Neural progenitor cell (in vitro differentiated cells): Measurements from ENCODE around the gene SETDB2. TPM values are rescaled to one million over a fixed set of nuclear protein-coding genes. Genes with fewer than 3 reads are reported as not detected.

Experiments used
- DNase-seq: peaks from one replicate; pipeline ENCODE4 v3.0.0-alpha.2; 2016; ENCODE audit warnings: low spot score
- H2AFZ ChIP-seq: fragments of 200-600 bp; sonication (generic); replicated peaks from 2 replicates; pipeline ENCODE4 v1.6.1; 2016; ENCODE audit warnings: antibody characterized with exemption
- H3F3A ChIP-seq: fragments of 200-600 bp; sonication (generic); 2 replicates; pipeline ENCODE4 v1.6.1; 2016; ENCODE audit warnings: antibody characterized with exemption, low read depth
- H3K27ac ChIP-seq: fragments of 200-600 bp; sonication (generic); 2 replicates; pipeline ENCODE4 v1.5.1; 2016; ENCODE audit warnings: mild to moderate bottlenecking
- H3K27me3 ChIP-seq: fragments of 200-600 bp; sonication (generic); 2 replicates; pipeline ENCODE4 v1.6.1; 2016; ENCODE audit warnings: mild to moderate bottlenecking, moderate library complexity
- H3K36me3 ChIP-seq: fragments of 200-600 bp; sonication (generic); 2 replicates; pipeline ENCODE4 v1.5.1; 2016
- H3K4me1 ChIP-seq: fragments of 200-600 bp; sonication (generic); 2 replicates; pipeline ENCODE4 v1.6.1; 2016; ENCODE audit warnings: mixed run types
- H3K4me2 ChIP-seq: fragments of 200-600 bp; sonication (generic); 2 replicates; pipeline ENCODE4 v1.6.1; 2016
- H3K4me3 ChIP-seq: fragments of 200-600 bp; sonication (generic); 2 replicates; pipeline ENCODE4 v1.5.1; 2016
- H3K79me2 ChIP-seq: fragments of 200-600 bp; sonication (generic); 2 replicates; pipeline ENCODE4 v1.6.1; 2016; ENCODE audit warnings: low read depth
- H3K9ac ChIP-seq: fragments of 200-600 bp; sonication (generic); 2 replicates; pipeline ENCODE4 v1.6.1; 2016
- H3K9me3 ChIP-seq: fragments of 200-600 bp; sonication (generic); 2 replicates; pipeline ENCODE4 v1.5.1; 2016; ENCODE audit warnings: low read depth
- H4K20me1 ChIP-seq: fragments of 200-600 bp; sonication (generic); 2 replicates; pipeline ENCODE4 v1.6.1; 2016; ENCODE audit warnings: low read depth
- H3K27ac Mint-ChIP-seq: 3 replicates; pipeline ENCODE4 v1.8.0; 2021; ENCODE audit warnings: mixed read lengths
- H3K27me3 Mint-ChIP-seq: 2 replicates; pipeline ENCODE4 v1.8.0; 2022; ENCODE audit warnings: low read depth, mild to moderate bottlenecking, inconsistent platforms, moderate library complexity, mixed read lengths; ENCODE audit not compliant: insufficient read depth
- H3K36me3 Mint-ChIP-seq: 3 replicates; pipeline ENCODE4 v1.8.0; 2021; ENCODE audit warnings: mixed read lengths
- H3K4me1 Mint-ChIP-seq: 3 replicates; pipeline ENCODE4 v1.8.0; 2021; ENCODE audit warnings: mixed read lengths
- H3K4me3 Mint-ChIP-seq: 3 replicates; pipeline ENCODE4 v1.8.0; 2021; ENCODE audit warnings: mild to moderate bottlenecking, moderate library complexity, mixed read lengths
- H3K9me3 Mint-ChIP-seq: 3 replicates; pipeline ENCODE4 v1.8.0; 2020; ENCODE audit warnings: mixed read lengths
- EZH2 ChIP-seq: fragments of 200-600 bp; sonication (generic); IDR thresholded peaks from 2 replicates; pipeline ENCODE4 v1.6.1; 2017; ENCODE audit warnings: antibody characterized with exemption, mild to moderate bottlenecking, moderate library complexity
- EZH2phosphoT487 ChIP-seq: fragments of 200-600 bp; sonication (generic); IDR thresholded peaks from 2 replicates; pipeline ENCODE4 v1.6.1; 2017; ENCODE audit warnings: antibody characterized with exemption
- total RNA-seq: library from RNA; depleted of rRNA; stranded (reverse); fragments of >200 nt; gene quantifications from 2 replicates; pipeline ENCODE4 v1.2.3, GENCODE V29; 2015; ENCODE audit warnings: low replicate concordance
- TF ChIP-seq, protein P1 (sequence below): fragments of 200-600 bp; sonication (generic); IDR thresholded peaks from 2 replicates; pipeline ENCODE4 v1.5.1; 2017; ENCODE audit warnings: antibody characterized with exemption, mild to moderate bottlenecking

The SETDB2 gene
- total RNA-seq, 1 donor from 2014 or later: 9.5 TPM

DNA sequence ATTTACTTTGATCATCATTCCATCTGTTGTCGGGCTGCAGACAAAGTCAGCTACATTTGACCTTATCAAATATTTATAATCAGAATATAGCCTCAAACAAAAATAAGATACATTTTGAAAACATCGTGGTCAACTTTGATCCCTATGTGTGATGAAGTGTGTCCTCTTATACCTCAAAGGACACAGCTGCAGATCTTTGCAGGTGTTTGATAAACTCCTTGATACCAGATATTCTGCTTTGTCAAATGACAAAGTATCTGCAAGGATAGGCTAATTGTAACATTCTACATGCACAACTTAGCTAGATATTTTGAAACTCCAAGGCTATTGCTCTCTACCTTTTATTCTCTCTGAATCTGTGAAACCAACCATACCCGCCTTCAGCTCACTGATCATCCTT is 95.7 kb downstream of the SETDB2 start:
- peaks cover 5% of the 10 kb centered on the region for H3K36me3 ChIP-seq
- Mint-ChIP-seq H3K4me1 (peaks cover 4% of the 10 kb centered on the region), H3K9me3 (no peaks in the 10 kb centered on the region), H3K36me3 (peaks cover 29% of the 10 kb centered on the region), H3K4me3 (no peak overlapping the region), H3K27ac (no peak overlapping the region), H3K27me3 (no peaks in the 10 kb centered on the region)
- no peaks in the 10 kb centered on the region for H3K27me3 ChIP-seq
- no peak overlapping the region for H3K4me2 ChIP-seq
- H3K27ac ChIP-seq: no peak overlapping the region
- peaks cover 6% of the 10 kb centered on the region for H3K4me1 ChIP-seq
- no peak for DNase-seq
- H4K20me1 ChIP-seq: no peaks in the 10 kb centered on the region
- H3K4me3 ChIP-seq: no peak overlapping the region
- TF ChIP-seq EZH2phosphoT487 (no peak), EZH2 (no peak)
- TF ChIP-seq, protein P1, sequence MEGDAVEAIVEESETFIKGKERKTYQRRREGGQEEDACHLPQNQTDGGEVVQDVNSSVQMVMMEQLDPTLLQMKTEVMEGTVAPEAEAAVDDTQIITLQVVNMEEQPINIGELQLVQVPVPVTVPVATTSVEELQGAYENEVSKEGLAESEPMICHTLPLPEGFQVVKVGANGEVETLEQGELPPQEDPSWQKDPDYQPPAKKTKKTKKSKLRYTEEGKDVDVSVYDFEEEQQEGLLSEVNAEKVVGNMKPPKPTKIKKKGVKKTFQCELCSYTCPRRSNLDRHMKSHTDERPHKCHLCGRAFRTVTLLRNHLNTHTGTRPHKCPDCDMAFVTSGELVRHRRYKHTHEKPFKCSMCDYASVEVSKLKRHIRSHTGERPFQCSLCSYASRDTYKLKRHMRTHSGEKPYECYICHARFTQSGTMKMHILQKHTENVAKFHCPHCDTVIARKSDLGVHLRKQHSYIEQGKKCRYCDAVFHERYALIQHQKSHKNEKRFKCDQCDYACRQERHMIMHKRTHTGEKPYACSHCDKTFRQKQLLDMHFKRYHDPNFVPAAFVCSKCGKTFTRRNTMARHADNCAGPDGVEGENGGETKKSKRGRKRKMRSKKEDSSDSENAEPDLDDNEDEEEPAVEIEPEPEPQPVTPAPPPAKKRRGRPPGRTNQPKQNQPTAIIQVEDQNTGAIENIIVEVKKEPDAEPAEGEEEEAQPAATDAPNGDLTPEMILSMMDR: no peak
- no peak overlapping the region for H3K9ac ChIP-seq
- no peaks in the 10 kb centered on the region for H3K9me3 ChIP-seq
- no peak overlapping the region for H2AFZ ChIP-seq
- H3K79me2 ChIP-seq: no peaks in the 10 kb centered on the region
- H3F3A ChIP-seq: no peaks in the 10 kb centered on the region

DNA sequence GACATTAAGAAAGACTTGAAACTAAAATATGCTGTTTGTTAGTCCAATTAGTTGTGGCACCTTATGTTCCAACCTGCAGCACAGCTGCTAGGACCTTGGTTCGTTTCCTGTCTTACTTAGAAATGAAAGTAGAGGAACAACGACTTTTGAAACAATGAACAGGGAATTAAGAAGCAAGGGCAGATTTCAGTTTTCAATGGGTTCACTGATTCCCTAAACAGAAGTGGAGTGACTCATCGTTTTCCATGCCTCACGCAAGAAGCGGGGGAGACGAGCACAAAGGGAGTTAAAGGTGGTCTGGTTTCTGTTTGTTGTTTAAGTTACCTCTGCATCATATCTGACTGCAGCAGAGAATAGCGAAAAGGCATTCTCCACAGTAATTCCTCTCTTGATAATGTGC is 96.5 kb downstream of the SETDB2 start:
- Histone ChIP-seq H3F3A (no peaks in the 10 kb centered on the region), H2AFZ (no peak overlapping the region), H3K79me2 (no peaks in the 10 kb centered on the region), H3K36me3 (peaks cover 5% of the 10 kb centered on the region), H3K9ac (no peak overlapping the region), H3K27ac (peak overlapping the region; percentile 2), H4K20me1 (no peaks in the 10 kb centered on the region), H3K4me1 (peaks cover 6% of the 10 kb centered on the region), H3K4me3 (no peak overlapping the region), H3K9me3 (no peaks in the 10 kb centered on the region), H3K27me3 (no peaks in the 10 kb centered on the region), H3K4me2 (no peak overlapping the region)
- peaks cover 31% of the 10 kb centered on the region for H3K36me3 Mint-ChIP-seq
- no peak overlapping the region for H3K27ac Mint-ChIP-seq
- peak; percentile 5 for DNase-seq
- no peak for TF ChIP-seq EZH2
- TF ChIP-seq EZH2phosphoT487: no peak
- TF ChIP-seq, protein P1: no peak
- peaks cover 4% of the 10 kb centered on the region for H3K4me1 Mint-ChIP-seq
- no peaks in the 10 kb centered on the region for H3K27me3 Mint-ChIP-seq
- no peak overlapping the region for H3K4me3 Mint-ChIP-seq
- H3K9me3 Mint-ChIP-seq: no peaks in the 10 kb centered on the region

DNA sequence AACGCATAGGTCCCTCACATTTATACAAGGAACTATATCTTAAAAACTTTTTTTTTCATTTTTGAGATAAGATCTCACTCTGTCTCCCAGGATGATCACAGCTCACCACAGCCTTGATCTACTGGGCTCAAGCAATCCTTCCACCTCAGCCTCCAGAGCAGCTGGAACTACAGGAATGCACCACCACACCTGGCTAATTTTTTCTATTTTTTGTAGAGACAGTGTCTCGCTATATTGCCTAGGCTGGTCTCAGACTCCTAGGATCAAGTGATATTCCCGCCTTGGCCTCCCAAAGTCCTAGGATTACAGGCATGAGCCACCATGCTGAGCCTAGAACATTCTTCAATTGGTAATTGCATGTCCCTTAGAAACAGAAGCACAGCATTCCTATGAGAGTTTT is 99.6 kb downstream of the SETDB2 start:
- TF ChIP-seq EZH2phosphoT487 (no peak), EZH2 (no peak)
- TF ChIP-seq, protein P1: no peak
- Mint-ChIP-seq H3K9me3 (no peaks in the 10 kb centered on the region), H3K27ac (no peak overlapping the region), H3K4me1 (no peaks in the 10 kb centered on the region), H3K36me3 (peaks cover 31% of the 10 kb centered on the region), H3K27me3 (no peaks in the 10 kb centered on the region), H3K4me3 (no peak overlapping the region)
- H3K9me3 ChIP-seq: no peaks in the 10 kb centered on the region
- H4K20me1 ChIP-seq: no peaks in the 10 kb centered on the region
- H3F3A ChIP-seq: no peaks in the 10 kb centered on the region
- H3K4me1 ChIP-seq: peaks cover 6% of the 10 kb centered on the region
- H3K27me3 ChIP-seq: no peaks in the 10 kb centered on the region
- no peaks in the 10 kb centered on the region for H3K79me2 ChIP-seq
- no peak for DNase-seq
- no peak overlapping the region for H3K4me3 ChIP-seq
- H3K27ac ChIP-seq: no peak overlapping the region
- H2AFZ ChIP-seq: no peak overlapping the region
- H3K9ac ChIP-seq: no peak overlapping the region
- H3K36me3 ChIP-seq: peaks cover 5% of the 10 kb centered on the region
- H3K4me2 ChIP-seq: no peak overlapping the region

Other genes starting within 250 kb of the SETDB2 start
- not detected in 2 replicates for gene MLNR, start 223.9 kb upstream of the SETDB2 start, total RNA-seq
- 1.7 and 2.9 TPM in 2 replicates for gene CDADC1, start 196.3 kb upstream of the SETDB2 start, total RNA-seq
- 15.1 and 18.1 TPM in 2 replicates for gene CAB39L, start 210 bp upstream of the SETDB2 start, total RNA-seq
- 4.9 and 6.6 TPM in 2 replicates for gene PHF11, start 51.7 kb downstream of the SETDB2 start, total RNA-seq
- gene RCBTB1, start 141.3 kb downstream of the SETDB2 start, total RNA-seq: 34.4 and 54.2 TPM in 2 replicates
- 0.06 and 0.12 TPM in 2 replicates for gene ARL11, start 184.2 kb downstream of the SETDB2 start, total RNA-seq
- gene EBPL, start 247.2 kb downstream of the SETDB2 start, total RNA-seq: 82.9 and 86.4 TPM in 2 replicates